ENCODE measurements around the gene PPP1R16B. TPM values are rescaled to one million over a fixed set of nuclear protein-coding genes. Genes with fewer than 3 reads are reported as not detected.

PPP1R16B gene
- total RNA-seq, 1 donor: not detected

GRCh38 chr20:38951611-38952010 lies 146.1 kb downstream of the PPP1R16B start:
- H3K79me2 ChIP-seq (ENCODE audit: insufficient read depth, low read length): peaks cover 4% of the 10 kb centered on the region
- H3K27me3 ChIP-seq (ENCODE audit: insufficient read depth, low read length): no peaks in the 10 kb centered on the region
- no peaks in the 10 kb centered on the region for H4K20me1 ChIP-seq (ENCODE audit: insufficient read depth, low read length)
- H3K4me3 ChIP-seq (ENCODE audit: insufficient read depth, low read length): no peak overlapping the region
- H3K27ac ChIP-seq (ENCODE audit: low read depth, low read length): no peak overlapping the region
- DNase-seq (ENCODE audit: insufficient read length, low spot score, missing footprints): no peak
- H2AFZ ChIP-seq (ENCODE audit: low read length): no peak overlapping the region
- H3K4me2 ChIP-seq (ENCODE audit: insufficient read depth, low read length): no peak overlapping the region
- no peaks in the 10 kb centered on the region for H3K9me3 ChIP-seq (ENCODE audit: low read depth, low read length)
- H3K4me1 ChIP-seq (ENCODE audit: insufficient read depth, low read length): no peaks in the 10 kb centered on the region
- no peak for TF ChIP-seq CTCF (IDR thresholded peaks at IDR 0.05; ENCODE audit: extremely low read depth, low read depth, low read length)
- H3K36me3 ChIP-seq (ENCODE audit: insufficient read depth, low read length): peaks cover 30% of the 10 kb centered on the region

GRCh38 chr20:38952153-38952552 lies 146.7 kb downstream of the PPP1R16B start:
- Histone ChIP-seq H3K4me2 (ENCODE audit: insufficient read depth, low read length) (no peak overlapping the region), H3K79me2 (ENCODE audit: insufficient read depth, low read length) (peaks cover under 1% of the 10 kb centered on the region)
- no peak for TF ChIP-seq CTCF (IDR thresholded peaks at IDR 0.05; ENCODE audit: extremely low read depth, low read depth, low read length)

GRCh38 chr20:38953630-38954340 lies 148.3 kb downstream of the PPP1R16B start:
- Histone ChIP-seq H3K4me1 (ENCODE audit: insufficient read depth, low read length) (no peaks in the 10 kb centered on the region), H3K4me3 (ENCODE audit: insufficient read depth, low read length) (no peak overlapping the region), H3K4me2 (ENCODE audit: insufficient read depth, low read length) (no peak overlapping the region), H3K9me3 (ENCODE audit: low read depth, low read length) (no peaks in the 10 kb centered on the region), H3K27me3 (ENCODE audit: insufficient read depth, low read length) (no peaks in the 10 kb centered on the region), H3K79me2 (ENCODE audit: insufficient read depth, low read length) (no peaks in the 10 kb centered on the region), H4K20me1 (ENCODE audit: insufficient read depth, low read length) (no peaks in the 10 kb centered on the region), H3K36me3 (ENCODE audit: insufficient read depth, low read length) (peaks cover 12% of the 10 kb centered on the region), H3K27ac (ENCODE audit: low read depth, low read length) (no peak overlapping the region), H2AFZ (ENCODE audit: low read length) (peak overlapping the region; percentile 2)
- DNase-seq (ENCODE audit: insufficient read length, low spot score, missing footprints): no peak
- TF ChIP-seq CTCF (IDR thresholded peaks at IDR 0.05; ENCODE audit: extremely low read depth, low read depth, low read length): no peak

More at GRCh38 chr20:38952153-38952552, 146.7 kb downstream of the PPP1R16B start:
- DNase-seq (ENCODE audit: insufficient read length, low spot score, missing footprints): no peak
- Histone ChIP-seq H3K4me1 (ENCODE audit: insufficient read depth, low read length) (no peaks in the 10 kb centered on the region), H3K4me3 (ENCODE audit: insufficient read depth, low read length) (no peak overlapping the region), H3K27ac (ENCODE audit: low read depth, low read length) (no peak overlapping the region), H4K20me1 (ENCODE audit: insufficient read depth, low read length) (no peaks in the 10 kb centered on the region), H3K27me3 (ENCODE audit: insufficient read depth, low read length) (no peaks in the 10 kb centered on the region), H3K9me3 (ENCODE audit: low read depth, low read length) (no peaks in the 10 kb centered on the region), H3K36me3 (ENCODE audit: insufficient read depth, low read length) (peaks cover 26% of the 10 kb centered on the region), H2AFZ (ENCODE audit: low read length) (no peak overlapping the region)

GRCh38 chr20:38957235-38957876 lies 151.9 kb downstream of the PPP1R16B start:
- Histone ChIP-seq H3K27ac (ENCODE audit: low read depth, low read length) (no peak overlapping the region), H3K4me3 (ENCODE audit: insufficient read depth, low read length) (no peak overlapping the region), H3K4me1 (ENCODE audit: insufficient read depth, low read length) (peaks cover 7% of the 10 kb centered on the region), H3K27me3 (ENCODE audit: insufficient read depth, low read length) (no peaks in the 10 kb centered on the region), H3K79me2 (ENCODE audit: insufficient read depth, low read length) (peaks cover under 1% of the 10 kb centered on the region), H2AFZ (ENCODE audit: low read length) (no peak overlapping the region), H3K36me3 (ENCODE audit: insufficient read depth, low read length) (peaks cover 2% of the 10 kb centered on the region), H3K9me3 (ENCODE audit: low read depth, low read length) (no peaks in the 10 kb centered on the region), H4K20me1 (ENCODE audit: insufficient read depth, low read length) (no peaks in the 10 kb centered on the region), H3K4me2 (ENCODE audit: insufficient read depth, low read length) (no peak overlapping the region)
- no peak for DNase-seq (ENCODE audit: insufficient read length, low spot score, missing footprints)
- no peak for TF ChIP-seq CTCF (IDR thresholded peaks at IDR 0.05; ENCODE audit: extremely low read depth, low read depth, low read length)

Measured in osteoblast (primary cell).